GM10248 (cell line): Measurements from ENCODE around the gene PKHD1.

Source experiments
- CTCF ChIA-PET: fragments of 300-600 bp; sonication (Branson Sonifier 250); formaldehyde crosslinking; extraction: SDS; loops from one replicate; lab custom pipeline; 2021; ENCODE audit warnings: antibody characterized with exemption; lab: Yijun Ruan, JAX
- POLR2A ChIA-PET: fragments of 350-650 bp; sonication (Branson Sonifier 250); formaldehyde crosslinking; extraction: SDS; loops from one replicate; lab custom pipeline; 2020; ENCODE audit warnings: antibody characterized with exemption; lab: Yijun Ruan, JAX
- DNase-seq: peaks from one replicate; pipeline ENCODE4 v3.0.0; 2012; ENCODE audit errors: extremely low spot score
- TF ChIP-seq, protein P1 (sequence below): IDR thresholded peaks from 2 replicates; pipeline ENCODE4 v1.5.1; 2012; ENCODE audit warnings: mild to moderate bottlenecking, low read depth; ENCODE audit errors: extremely low read depth, missing control alignments, control extremely low read depth

Gene PKHD1

DNA sequence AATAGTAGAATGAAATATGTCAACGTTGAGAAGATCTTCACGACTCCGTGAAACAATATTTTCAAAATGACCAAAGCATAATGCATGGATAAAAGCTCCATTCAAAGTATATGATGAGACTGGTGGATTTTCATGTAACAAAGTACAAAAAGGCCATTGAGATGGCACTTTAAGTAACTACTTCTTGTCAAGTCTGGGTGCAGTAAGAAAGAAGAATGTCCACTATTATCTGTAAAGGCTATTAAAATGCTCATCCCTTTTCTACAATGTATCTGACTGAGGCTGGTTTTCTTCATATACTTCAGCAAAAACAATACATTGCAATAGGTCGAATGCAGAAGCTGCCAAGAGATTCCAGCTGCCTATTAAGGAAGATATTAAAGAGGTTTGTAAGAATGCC is 457.4 kb downstream of the PKHD1 start:
- POLR2A ChIA-PET, result no interaction called here
- CTCF ChIA-PET, result interaction anchor here (1.2 to 4.9 kb wide), 2 partner anchors 12 to 47 kb away, joined by 3 to 29 read pairs; no protein-coding TSS in a partner anchor
- no peak for DNase-seq
- TF ChIP-seq, protein P1, sequence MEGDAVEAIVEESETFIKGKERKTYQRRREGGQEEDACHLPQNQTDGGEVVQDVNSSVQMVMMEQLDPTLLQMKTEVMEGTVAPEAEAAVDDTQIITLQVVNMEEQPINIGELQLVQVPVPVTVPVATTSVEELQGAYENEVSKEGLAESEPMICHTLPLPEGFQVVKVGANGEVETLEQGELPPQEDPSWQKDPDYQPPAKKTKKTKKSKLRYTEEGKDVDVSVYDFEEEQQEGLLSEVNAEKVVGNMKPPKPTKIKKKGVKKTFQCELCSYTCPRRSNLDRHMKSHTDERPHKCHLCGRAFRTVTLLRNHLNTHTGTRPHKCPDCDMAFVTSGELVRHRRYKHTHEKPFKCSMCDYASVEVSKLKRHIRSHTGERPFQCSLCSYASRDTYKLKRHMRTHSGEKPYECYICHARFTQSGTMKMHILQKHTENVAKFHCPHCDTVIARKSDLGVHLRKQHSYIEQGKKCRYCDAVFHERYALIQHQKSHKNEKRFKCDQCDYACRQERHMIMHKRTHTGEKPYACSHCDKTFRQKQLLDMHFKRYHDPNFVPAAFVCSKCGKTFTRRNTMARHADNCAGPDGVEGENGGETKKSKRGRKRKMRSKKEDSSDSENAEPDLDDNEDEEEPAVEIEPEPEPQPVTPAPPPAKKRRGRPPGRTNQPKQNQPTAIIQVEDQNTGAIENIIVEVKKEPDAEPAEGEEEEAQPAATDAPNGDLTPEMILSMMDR, result no peak

DNA sequence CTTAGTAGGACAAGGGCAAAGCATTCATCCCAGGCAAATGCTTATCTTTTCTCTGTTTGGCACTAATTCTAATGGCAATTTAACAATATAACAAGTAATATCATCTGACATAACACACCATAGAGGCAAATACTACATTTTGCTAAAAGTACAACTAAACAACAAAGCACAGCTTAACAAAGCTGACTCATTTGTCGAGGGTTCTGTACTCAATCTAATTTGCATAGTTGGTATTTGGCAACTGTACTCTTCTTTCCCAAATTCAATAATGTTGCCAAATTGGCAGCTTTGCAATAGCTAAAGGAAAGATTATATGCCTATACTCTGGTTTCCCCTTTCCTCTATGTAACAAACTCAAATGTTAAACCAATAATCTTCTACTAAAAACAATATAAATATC is 461.0 kb downstream of the PKHD1 start:
- TF ChIP-seq, protein P1, result no peak
- no peak for DNase-seq
- ChIA-PET CTCF (interaction anchor here (0.9 kb wide), 1 partner anchor 9 kb away, joined by 5 read pairs; no protein-coding TSS in a partner anchor), POLR2A (no interaction called here)

DNA sequence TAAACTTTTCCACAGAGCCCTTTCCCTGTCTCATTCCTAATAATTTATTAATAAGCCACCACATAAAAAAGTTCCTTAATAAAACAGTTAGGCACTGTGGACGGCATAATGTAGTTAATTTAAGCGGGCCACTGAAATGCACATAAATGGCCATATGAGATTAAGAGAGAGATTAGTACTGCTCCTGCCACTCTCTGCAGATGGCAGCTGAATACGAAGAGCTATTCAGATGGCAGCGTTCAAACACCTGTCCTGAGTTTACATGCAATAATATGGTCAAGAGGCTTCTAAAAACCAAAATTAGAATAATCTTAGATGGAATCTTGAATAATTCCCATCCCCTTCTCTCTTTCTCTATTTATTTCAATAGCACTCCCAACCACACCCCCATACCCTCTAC is 461.8 kb downstream of the PKHD1 start:
- CTCF ChIA-PET, result interaction anchor here (1.3 kb wide), 1 partner anchor 9 kb away, joined by 3 read pairs; no protein-coding TSS in a partner anchor
- TF ChIP-seq, protein P1, result no peak
- DNase-seq, result no peak
- POLR2A ChIA-PET, result no interaction called here

DNA sequence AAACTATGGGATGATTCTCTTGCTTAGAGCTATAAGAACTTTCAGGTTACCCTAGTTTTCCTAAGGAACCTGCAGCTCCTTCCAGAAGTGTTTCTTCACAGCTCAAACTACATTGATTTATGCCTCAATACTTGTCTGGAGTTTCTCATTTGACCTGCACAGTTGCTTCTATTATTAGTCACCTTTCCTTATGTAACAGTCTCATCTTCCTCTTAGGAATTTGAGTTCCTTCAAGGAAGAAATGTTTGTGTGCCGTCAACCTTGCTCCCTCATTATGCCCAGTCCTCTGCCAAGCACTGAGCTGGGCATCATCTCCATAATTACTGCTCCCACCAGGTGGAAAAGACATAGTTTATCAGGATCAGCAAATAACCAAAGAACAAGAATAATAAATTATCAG is 466.4 kb downstream of the PKHD1 start:
- no peak for DNase-seq
- CTCF ChIA-PET, result interaction anchor here (1.1 to 1.8 kb wide), 4 partner anchors 12 to 23 kb away, joined by 3 to 5 read pairs (median 3); no protein-coding TSS in a partner anchor
- POLR2A ChIA-PET, result no interaction called here
- TF ChIP-seq, protein P1, result no peak

DNA sequence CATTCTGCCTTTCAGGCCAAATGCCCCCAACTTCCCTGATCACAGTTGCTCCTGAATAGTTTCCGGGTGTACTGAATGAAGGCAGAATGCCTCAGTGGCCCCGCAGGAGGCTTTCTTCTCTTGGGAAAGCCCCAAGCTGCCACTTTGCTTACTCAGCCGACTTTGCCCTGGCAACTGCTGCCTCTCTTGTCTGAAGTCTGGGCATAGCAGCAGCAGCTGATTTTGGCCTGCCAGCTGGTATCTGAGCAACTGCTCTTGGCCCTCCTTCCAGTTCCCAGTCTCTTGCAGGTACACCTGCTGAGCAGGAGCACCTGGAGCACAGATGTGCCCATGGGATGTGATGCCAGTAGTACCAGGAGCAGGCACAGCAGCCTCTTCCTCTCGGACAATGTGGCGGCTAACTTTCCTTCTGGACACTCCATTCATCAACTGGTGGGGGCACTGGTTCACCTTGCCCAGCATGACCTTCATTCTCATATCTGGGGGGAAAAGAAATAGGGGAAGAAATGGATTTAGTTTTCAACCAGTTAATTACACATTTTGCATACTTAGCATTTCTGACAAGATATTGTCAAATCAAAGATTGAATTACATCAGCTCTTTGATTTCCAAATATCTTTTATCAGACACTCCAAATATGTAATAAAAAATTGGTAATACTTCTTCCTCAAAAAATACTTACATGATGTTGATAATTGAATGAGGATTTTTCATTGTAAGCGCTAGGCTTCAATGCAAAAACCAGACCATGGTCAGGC is 468.2 kb downstream of the PKHD1 start:
- ChIA-PET POLR2A (no interaction called here), CTCF (interaction anchor here (0.9 to 3.7 kb wide), 13 partner anchors 11 to 142 kb away, joined by 3 to 29 read pairs (median 3); no protein-coding TSS in a partner anchor)
- no peak for DNase-seq
- TF ChIP-seq, protein P1, result no peak

DNA sequence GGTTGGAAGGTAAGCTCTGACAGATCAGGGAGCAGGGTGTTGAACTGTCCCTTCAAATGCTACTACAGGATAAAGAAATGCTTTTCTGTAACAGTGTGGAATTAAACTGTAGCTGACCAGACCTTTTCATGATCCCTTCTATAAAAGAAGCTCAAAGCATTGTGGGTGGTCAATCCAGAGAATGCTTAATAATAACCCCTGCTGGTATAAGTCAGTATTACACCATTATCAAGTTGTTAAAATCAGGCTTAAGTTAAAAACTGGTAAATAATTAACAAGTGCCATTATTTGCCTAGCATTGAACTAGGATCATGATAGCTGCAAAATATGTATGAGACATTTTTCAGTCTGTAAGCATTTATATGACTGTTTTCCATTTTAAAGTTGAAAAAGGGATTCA is 468.9 kb downstream of the PKHD1 start:
- ChIA-PET CTCF (interaction anchor here (0.9 to 3.7 kb wide), 16 partner anchors 8 to 384 kb away, joined by 3 to 29 read pairs (median 4); no protein-coding TSS in a partner anchor), POLR2A (no interaction called here)
- TF ChIP-seq, protein P1, result peak; percentile 1
- no peak for DNase-seq
